ENCODE results near the gene ARHGEF7. TPM values are rescaled to one million over a fixed set of nuclear protein-coding genes. Genes with fewer than 3 reads are reported as not detected.

ARHGEF7 gene
- total and polyA plus RNA-seq, 8 donors: 11.6 to 126 (median 49.7) TPM

DNA sequence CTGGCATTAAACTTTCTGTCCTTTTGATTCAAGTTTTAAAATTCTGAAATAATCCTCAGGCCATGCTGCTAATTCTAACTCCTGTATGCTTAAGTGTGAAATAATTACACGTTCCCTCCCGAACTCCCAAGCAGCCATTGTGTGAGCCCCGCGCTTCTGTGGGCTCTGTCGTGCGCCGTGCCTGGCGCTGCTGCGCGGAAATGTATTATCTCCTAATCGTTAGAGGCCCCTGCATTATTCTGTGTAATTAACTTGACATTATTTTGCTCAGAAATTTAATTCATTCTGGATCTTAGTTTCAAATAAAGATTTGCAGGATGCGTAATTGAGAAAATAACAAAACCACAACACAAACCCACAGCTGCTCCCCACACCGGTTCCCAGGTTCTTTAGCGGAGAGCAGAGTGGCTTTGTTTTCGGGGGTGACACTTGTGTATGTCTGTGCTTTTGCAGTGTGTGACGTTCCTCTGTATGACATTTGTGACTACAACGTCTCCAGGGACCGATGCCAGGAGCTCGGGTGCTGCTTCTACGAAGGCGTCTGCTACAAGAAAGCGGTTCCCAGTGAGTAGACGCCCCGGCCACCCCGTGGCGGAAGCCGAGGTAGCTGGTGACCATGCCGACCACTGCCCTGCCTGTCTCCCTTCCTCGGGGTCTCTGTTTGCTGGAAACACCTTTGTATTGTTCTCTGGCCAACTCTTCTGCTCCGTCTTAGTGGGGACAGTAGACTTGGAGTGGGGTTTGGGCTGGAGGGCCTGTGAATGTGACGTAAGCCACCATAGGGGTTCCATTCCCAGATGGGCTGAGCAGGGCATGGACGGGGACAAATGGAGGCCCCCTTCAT, 212.8 kb downstream of the ARHGEF7 start:
- DNase-seq: no peak
- H3K4me1 ChIP-seq: no peaks in the 10 kb centered on the region
- H3K27ac ChIP-seq: no peak overlapping the region
- intact Hi-C loops (cut with DNase I; ENCODE audit: low total_unique reads): no loop called here
- H3K36me3 ChIP-seq: no peaks in the 10 kb centered on the region
- no peaks in the 10 kb centered on the region for H3K9me3 ChIP-seq
- H3K4me3 ChIP-seq: no peak overlapping the region
- no peaks in the 10 kb centered on the region for H3K27me3 ChIP-seq
- WGBS, 5 donors: 88 to 93% (median 89%) methylated on average over 32 of the region's 32 CpGs
- no peak for TF ChIP-seq EP300 (IDR thresholded peaks at IDR 0.05)

DNA sequence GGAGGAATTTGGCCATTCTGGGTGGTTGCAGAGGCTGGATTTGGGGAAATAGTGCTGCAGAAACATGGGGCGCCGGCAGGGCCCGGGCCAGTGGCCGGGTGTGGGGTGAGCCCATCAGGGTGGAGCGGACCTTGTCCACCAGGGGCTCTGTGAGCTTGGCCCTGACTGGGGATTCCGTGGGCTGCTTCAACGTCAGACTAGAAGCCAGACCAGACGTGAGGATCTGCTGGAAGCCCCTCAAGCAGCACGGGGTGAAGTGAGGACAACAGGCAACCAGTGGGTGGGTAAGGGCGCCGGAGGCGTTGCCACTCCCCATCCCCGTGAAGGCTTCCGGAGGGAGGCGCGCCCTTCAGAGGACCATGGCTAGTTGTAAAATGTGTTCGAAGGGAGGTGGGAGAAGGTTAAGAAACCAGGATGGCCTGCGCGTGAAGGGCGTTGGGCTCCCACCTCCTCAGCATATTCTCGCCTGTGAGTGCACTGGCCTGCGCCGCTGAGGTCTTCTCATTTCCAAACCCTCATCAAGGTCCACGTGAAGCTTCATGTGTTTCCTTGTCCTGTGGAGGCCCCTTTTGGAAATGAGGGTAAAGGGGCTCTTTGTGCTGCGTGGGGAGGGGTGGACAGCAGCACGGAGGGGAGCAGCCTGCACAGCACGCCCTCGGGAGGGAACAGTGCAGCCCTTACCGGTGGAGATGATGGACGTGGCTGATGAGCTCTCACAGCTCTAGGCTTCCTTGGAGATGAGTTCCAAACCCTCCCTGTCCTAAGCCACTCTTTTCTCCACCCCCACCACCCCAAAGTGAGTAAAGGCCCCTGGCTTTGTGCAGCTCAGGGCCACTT, 213.7 kb downstream of the ARHGEF7 start:
- H3K36me3 ChIP-seq: no peaks in the 10 kb centered on the region
- no peaks in the 10 kb centered on the region for H3K4me1 ChIP-seq
- no peak overlapping the region for H3K4me3 ChIP-seq
- H3K9me3 ChIP-seq: no peaks in the 10 kb centered on the region
- WGBS, 5 donors: 86 to 89% (median 88%) methylated on average over 27 to 30 of the region's 30 CpGs
- H3K27ac ChIP-seq: no peak overlapping the region
- no peak for DNase-seq
- no peak for TF ChIP-seq EP300 (IDR thresholded peaks at IDR 0.05)
- TF ChIP-seq, protein P1, sequence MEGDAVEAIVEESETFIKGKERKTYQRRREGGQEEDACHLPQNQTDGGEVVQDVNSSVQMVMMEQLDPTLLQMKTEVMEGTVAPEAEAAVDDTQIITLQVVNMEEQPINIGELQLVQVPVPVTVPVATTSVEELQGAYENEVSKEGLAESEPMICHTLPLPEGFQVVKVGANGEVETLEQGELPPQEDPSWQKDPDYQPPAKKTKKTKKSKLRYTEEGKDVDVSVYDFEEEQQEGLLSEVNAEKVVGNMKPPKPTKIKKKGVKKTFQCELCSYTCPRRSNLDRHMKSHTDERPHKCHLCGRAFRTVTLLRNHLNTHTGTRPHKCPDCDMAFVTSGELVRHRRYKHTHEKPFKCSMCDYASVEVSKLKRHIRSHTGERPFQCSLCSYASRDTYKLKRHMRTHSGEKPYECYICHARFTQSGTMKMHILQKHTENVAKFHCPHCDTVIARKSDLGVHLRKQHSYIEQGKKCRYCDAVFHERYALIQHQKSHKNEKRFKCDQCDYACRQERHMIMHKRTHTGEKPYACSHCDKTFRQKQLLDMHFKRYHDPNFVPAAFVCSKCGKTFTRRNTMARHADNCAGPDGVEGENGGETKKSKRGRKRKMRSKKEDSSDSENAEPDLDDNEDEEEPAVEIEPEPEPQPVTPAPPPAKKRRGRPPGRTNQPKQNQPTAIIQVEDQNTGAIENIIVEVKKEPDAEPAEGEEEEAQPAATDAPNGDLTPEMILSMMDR (IDR thresholded peaks at IDR 0.05): no peak
- no peak for TF ChIP-seq POLR2AphosphoS5 (IDR thresholded peaks at IDR 0.05)
- no peak for TF ChIP-seq POLR2A (IDR thresholded peaks at IDR 0.05)
- intact Hi-C loops (cut with DNase I; ENCODE audit: low total_unique reads): no loop called here
- H3K27me3 ChIP-seq: no peaks in the 10 kb centered on the region

GRCh38 chr13:111329641-111330040, 214.5 kb downstream of the ARHGEF7 start:
- DNase-seq: no peak
- H3K27me3 ChIP-seq: no peaks in the 10 kb centered on the region
- H3K9me3 ChIP-seq: no peaks in the 10 kb centered on the region
- no peak for TF ChIP-seq POLR2AphosphoS5 (IDR thresholded peaks at IDR 0.05)
- TF ChIP-seq, protein P1 (IDR thresholded peaks at IDR 0.05): no peak
- TF ChIP-seq POLR2A (IDR thresholded peaks at IDR 0.05): no peak
- no peak for TF ChIP-seq EP300 (IDR thresholded peaks at IDR 0.05)
- 92 to 95% (median 94%) methylated on average over 7 of the region's 7 CpGs for WGBS, 5 donors
- H3K36me3 ChIP-seq: no peaks in the 10 kb centered on the region
- intact Hi-C loops (cut with DNase I; ENCODE audit: low total_unique reads): no loop called here
- no peak overlapping the region for H3K4me3 ChIP-seq
- H3K27ac ChIP-seq: no peak overlapping the region
- no peaks in the 10 kb centered on the region for H3K4me1 ChIP-seq

DNA sequence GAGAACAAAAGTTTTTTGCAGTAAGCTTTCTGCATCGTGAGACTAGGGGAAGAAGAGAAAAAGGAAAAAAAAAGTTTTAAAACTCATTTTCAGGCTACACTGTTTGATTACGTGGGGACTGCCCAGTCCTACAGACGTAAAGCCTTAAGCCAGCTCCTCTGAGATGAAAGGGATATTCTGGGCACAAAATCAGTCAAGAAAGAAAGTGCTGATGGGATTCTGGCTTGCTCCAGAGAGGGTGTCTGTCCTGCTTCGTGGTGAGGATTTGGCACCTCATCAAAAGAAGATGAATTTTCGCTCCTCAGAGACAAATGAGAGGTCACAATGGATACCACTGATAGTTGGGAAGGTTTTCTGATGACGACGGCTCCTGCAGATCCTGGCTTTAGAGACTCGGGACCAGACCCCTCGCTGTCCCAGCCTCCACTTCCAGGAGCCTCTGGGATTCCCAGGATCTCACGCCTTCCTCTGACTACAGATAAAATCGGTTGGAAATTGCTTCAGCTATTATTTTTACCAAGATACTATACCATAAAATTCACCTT, 215.0 kb downstream of the ARHGEF7 start:
- Histone ChIP-seq H3K9me3 (no peaks in the 10 kb centered on the region), H3K27ac (no peak overlapping the region), H3K4me3 (no peak overlapping the region), H3K4me1 (no peaks in the 10 kb centered on the region), H3K27me3 (no peaks in the 10 kb centered on the region), H3K36me3 (no peaks in the 10 kb centered on the region)
- intact Hi-C loops (cut with DNase I; ENCODE audit: low total_unique reads): no loop called here
- TF ChIP-seq POLR2AphosphoS5 (IDR thresholded peaks at IDR 0.05) (no peak), POLR2A (IDR thresholded peaks at IDR 0.05) (no peak), EP300 (IDR thresholded peaks at IDR 0.05) (no peak)
- TF ChIP-seq, protein P1 (IDR thresholded peaks at IDR 0.05): no peak
- no peak for DNase-seq
- 69 to 85% (median 81%) methylated on average over 11 of the region's 11 CpGs for WGBS, 5 donors

Data from stomach (tissue), 9 donors.